K562 (cell line): ENCODE measurements around the gene ZNF316.

Source experiments
- CTCF ChIP-seq, 3 experiments: IDR thresholded peaks in 2 of 3; conservative IDR thresholded peaks in 1 of 3; 2 replicates each; pipeline ENCODE4 v1.5.1; 2011 to 2012; ENCODE audit warnings: low read length in 3 of 3, mild to moderate bottlenecking in 3 of 3, control low read depth in 2 of 3, improper control_type of control experiment in 1 of 3, inconsistent platforms in 1 of 3, low read depth in 1 of 3, mixed read lengths in 1 of 3, moderate library complexity in 1 of 3; ENCODE audit not compliant: insufficient read depth in 2 of 3
- FOSL1 ChIP-seq: fragments of 200-800 bp; sonication (Bioruptor generic); conservative IDR thresholded peaks from 2 replicates; pipeline ENCODE4 v1.6.1; 2016; ENCODE audit warnings: missing genetic modification characterization, missing compliant biosample characterization
- FOXM1 ChIP-seq, 2 experiments: fragments of 450-650 bp in 1 of 2; sonication (generic) in 1 of 2; formaldehyde crosslinking in 1 of 2; IDR thresholded peaks; 2 replicates each; pipeline versions ENCODE4 v1.6.1 to v1.9.0; 2017 to 2022; ENCODE audit warnings: low read depth in 2 of 2, mild to moderate bottlenecking in 2 of 2, missing genetic modification reagents in 1 of 2, moderate library complexity in 1 of 2
- IRF2 ChIP-seq: sonication (generic); formaldehyde crosslinking; IDR thresholded peaks from 2 replicates; pipeline ENCODE4 v1.8.1; 2022; ENCODE audit warnings: mild to moderate bottlenecking, missing genetic modification reagents
- KLF13 ChIP-seq: fragments of 450-650 bp; IDR thresholded peaks from 2 replicates; pipeline ENCODE4 v1.6.1; 2016; ENCODE audit warnings: missing genetic modification characterization, low read depth, mild to moderate bottlenecking, missing compliant biosample characterization, moderate library complexity, borderline replicate concordance
- MEIS2 ChIP-seq: fragments of 450-650 bp; IDR thresholded peaks from 2 replicates; pipeline ENCODE4 v1.6.1; 2014; ENCODE audit warnings: mild to moderate bottlenecking; ENCODE audit not compliant: partially characterized antibody
- POLR2A ChIP-seq: fragments of 450-650 bp; conservative IDR thresholded peaks from 2 replicates; pipeline ENCODE4 v1.6.1; 2016
- POLR2AphosphoS5 ChIP-seq: IDR thresholded peaks from 2 replicates; pipeline ENCODE4 v1.6.1; 2011; ENCODE audit warnings: mild to moderate bottlenecking, low read depth, low read length, moderate library complexity; ENCODE audit not compliant: control insufficient read depth, insufficient read depth
- ZBTB49 ChIP-seq: sonication (generic); formaldehyde crosslinking; IDR thresholded peaks from 2 replicates; pipeline ENCODE4 v1.8.0; 2022; ENCODE audit warnings: missing genetic modification reagents, mild to moderate bottlenecking, borderline replicate concordance
- ZNF764 ChIP-seq: fragments of 250-450 bp; sonication (Bioruptor Pico); IDR thresholded peaks from 2 replicates; pipeline ENCODE4 v1.4.0; 2020; ENCODE audit warnings: low read depth, mild to moderate bottlenecking, moderate library complexity
- TF ChIP-seq, protein P1 (sequence below): fragments of 450-650 bp; formaldehyde crosslinking; conservative IDR thresholded peaks from 2 replicates; pipeline ENCODE4 v1.4.0; 2022; ENCODE audit warnings: mild to moderate bottlenecking, missing genetic modification characterization
- TF ChIP-seq, protein P2 (sequence below): fragments of 250-450 bp; sonication (Bioruptor Pico); IDR thresholded peaks from 2 replicates; pipeline ENCODE4 v1.8.0; 2022; ENCODE audit warnings: moderate library complexity, mild to moderate bottlenecking, inconsistent platforms
- TF ChIP-seq, protein P3 (sequence below): sonication (generic); formaldehyde crosslinking; IDR thresholded peaks from 2 replicates; pipeline ENCODE4 v1.8.1; 2023; ENCODE audit warnings: mild to moderate bottlenecking, missing genetic modification reagents

DNA sequence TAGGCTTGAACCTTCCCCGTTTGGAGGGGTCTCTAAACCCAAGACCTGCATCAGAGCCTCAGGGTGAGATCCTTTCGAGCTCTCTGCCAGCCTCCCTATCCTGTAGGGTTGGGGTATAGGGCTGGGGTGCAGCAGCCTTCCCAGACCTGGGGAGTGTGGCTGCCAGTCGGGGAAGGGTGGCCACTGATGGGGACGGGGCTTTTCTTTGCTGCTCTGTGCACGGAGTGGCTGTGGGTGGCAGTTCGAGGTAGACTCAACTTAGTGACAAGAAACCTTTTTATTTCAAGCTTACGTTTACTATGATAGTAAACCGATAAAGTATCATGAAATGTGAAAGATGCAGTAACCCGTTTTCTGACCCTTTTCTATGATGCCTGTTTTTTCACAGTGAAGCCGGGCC lies 13.0 kb downstream of the ZNF316 start:
- TF ChIP-seq FOSL1: no peak
- no peak for TF ChIP-seq FOXM1 (IDR thresholded peaks at IDR 0.05; ENCODE audit: low read depth)
- TF ChIP-seq FOXM1 (CRISPR knock-in tag; IDR thresholded peaks at IDR 0.05; ENCODE audit: low read depth): no peak
- no peak for TF ChIP-seq POLR2AphosphoS5
- TF ChIP-seq POLR2A: no peak
- no peak for TF ChIP-seq IRF2
- no peak for TF ChIP-seq MEIS2
- no peak for TF ChIP-seq CTCF (IDR thresholded peaks at IDR 0.05 in 2 of 3, conservative IDR thresholded peaks at IDR 0.05 in 1 of 3; ENCODE audit: insufficient read depth in 2 of 3, low read depth in 1 of 3, low read length in 3 of 3)
- TF ChIP-seq, protein P1, sequence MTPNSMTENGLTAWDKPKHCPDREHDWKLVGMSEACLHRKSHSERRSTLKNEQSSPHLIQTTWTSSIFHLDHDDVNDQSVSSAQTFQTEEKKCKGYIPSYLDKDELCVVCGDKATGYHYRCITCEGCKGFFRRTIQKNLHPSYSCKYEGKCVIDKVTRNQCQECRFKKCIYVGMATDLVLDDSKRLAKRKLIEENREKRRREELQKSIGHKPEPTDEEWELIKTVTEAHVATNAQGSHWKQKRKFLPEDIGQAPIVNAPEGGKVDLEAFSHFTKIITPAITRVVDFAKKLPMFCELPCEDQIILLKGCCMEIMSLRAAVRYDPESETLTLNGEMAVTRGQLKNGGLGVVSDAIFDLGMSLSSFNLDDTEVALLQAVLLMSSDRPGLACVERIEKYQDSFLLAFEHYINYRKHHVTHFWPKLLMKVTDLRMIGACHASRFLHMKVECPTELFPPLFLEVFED: no peak
- TF ChIP-seq, protein P2, sequence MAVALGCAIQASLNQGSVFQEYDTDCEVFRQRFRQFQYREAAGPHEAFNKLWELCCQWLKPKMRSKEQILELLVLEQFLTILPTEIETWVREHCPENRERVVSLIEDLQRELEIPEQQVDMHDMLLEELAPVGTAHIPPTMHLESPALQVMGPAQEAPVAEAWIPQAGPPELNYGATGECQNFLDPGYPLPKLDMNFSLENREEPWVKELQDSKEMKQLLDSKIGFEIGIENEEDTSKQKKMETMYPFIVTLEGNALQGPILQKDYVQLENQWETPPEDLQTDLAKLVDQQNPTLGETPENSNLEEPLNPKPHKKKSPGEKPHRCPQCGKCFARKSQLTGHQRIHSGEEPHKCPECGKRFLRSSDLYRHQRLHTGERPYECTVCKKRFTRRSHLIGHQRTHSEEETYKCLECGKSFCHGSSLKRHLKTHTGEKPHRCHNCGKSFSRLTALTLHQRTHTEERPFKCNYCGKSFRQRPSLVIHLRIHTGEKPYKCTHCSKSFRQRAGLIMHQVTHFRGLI: no peak
- no peak for TF ChIP-seq ZNF764 (CRISPR knock-in tag)
- TF ChIP-seq, protein P3, sequence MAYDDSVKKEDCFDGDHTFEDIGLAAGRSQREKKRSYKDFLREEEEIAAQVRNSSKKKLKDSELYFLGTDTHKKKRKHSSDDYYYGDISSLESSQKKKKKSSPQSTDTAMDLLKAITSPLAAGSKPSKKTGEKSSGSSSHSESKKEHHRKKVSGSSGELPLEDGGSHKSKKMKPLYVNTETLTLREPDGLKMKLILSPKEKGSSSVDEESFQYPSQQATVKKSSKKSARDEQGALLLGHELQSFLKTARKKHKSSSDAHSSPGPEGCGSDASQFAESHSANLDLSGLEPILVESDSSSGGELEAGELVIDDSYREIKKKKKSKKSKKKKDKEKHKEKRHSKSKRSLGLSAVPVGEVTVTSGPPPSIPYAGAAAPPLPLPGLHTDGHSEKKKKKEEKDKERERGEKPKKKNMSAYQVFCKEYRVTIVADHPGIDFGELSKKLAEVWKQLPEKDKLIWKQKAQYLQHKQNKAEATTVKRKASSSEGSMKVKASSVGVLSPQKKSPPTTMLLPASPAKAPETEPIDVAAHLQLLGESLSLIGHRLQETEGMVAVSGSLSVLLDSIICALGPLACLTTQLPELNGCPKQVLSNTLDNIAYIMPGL (CRISPR knock-in tag): no peak
- no peak for TF ChIP-seq KLF13 (tag)
- no peak for TF ChIP-seq ZBTB49 (CRISPR knock-in tag)
